Lung (tissue), 12 donors: ENCODE measurements around the gene FRMD4A. TPM values are rescaled to one million over a fixed set of nuclear protein-coding genes. Genes with fewer than 3 reads are reported as not detected.

Experiments used
- ATAC-seq: fragments of 200-7000 bp; cut with Tn5 transposase; one replicate; pipeline ENCODE4 v1.9.1; 2020; ENCODE audit warnings: moderate number of reproducible peaks; ENCODE audit not compliant: insufficient read depth, low FRiP score
- DNase-seq, 3 donors: peaks; one replicate each; pipeline ENCODE4 v3.0.0-alpha.2; 2013 to 2017
- H3K27ac ChIP-seq, 2 donors: one replicate each; pipeline ENCODE4 v1.5.1; 2013; ENCODE audit warnings: mild to moderate bottlenecking in 2 of 2, moderate library complexity in 2 of 2, control low read depth in 1 of 2, inconsistent platforms in 1 of 2, low read depth in 1 of 2, low read length in 1 of 2
- H3K27me3 ChIP-seq, 3 donors: one replicate each; pipeline ENCODE4 v1.5.1; 2013; ENCODE audit warnings: low read length in 2 of 3; ENCODE audit not compliant: control insufficient read depth in 3 of 3, insufficient read depth in 3 of 3
- H3K36me3 ChIP-seq, 4 donors: one replicate each; pipeline ENCODE4 v1.5.1; 2013; ENCODE audit warnings: low read length in 4 of 4, mild to moderate bottlenecking in 1 of 4, moderate library complexity in 1 of 4; ENCODE audit not compliant: control insufficient read depth in 4 of 4, insufficient read depth in 4 of 4
- H3K4me1 ChIP-seq, 5 donors: one replicate each; pipeline ENCODE4 v1.5.1; 2013; ENCODE audit warnings: low read length in 5 of 5, mild to moderate bottlenecking in 2 of 5, moderate library complexity in 1 of 5; ENCODE audit not compliant: control insufficient read depth in 5 of 5, insufficient read depth in 5 of 5
- H3K4me3 ChIP-seq: one replicate; pipeline ENCODE4 v1.5.1; 2013; ENCODE audit warnings: mild to moderate bottlenecking, control low read depth, moderate library complexity
- H3K9ac ChIP-seq, 2 donors: one replicate each; pipeline ENCODE4 v1.5.1; 2013; ENCODE audit warnings: low read length in 2 of 2, control low read depth in 1 of 2; ENCODE audit not compliant: insufficient read depth in 1 of 2
- H3K9me3 ChIP-seq, 4 donors: one replicate each; pipeline ENCODE4 v1.5.1; 2013; ENCODE audit warnings: low read length in 3 of 4, mild to moderate bottlenecking in 1 of 4, moderate library complexity in 1 of 4; ENCODE audit not compliant: control insufficient read depth in 4 of 4, insufficient read depth in 3 of 4
- WGBS, 2 donors: extraction: QIAGEN DNeasy Blood & Tissue Kit; methylation state at CpG; one replicate each; pipeline ENCODE4 v1.1.7; 2013; 5-methylcytosine and 5-hydroxymethylcytosine counted together
- polyA plus RNA-seq, 2 donors: library from polyadenylated mRNA; stranded (reverse); fragments of 200-250 nt; gene quantifications; one replicate each; pipeline ENCODE4 v1.2.1, GENCODE V29; 2013
- total RNA-seq, 2 donors: library from RNA; depleted of rRNA in 1 of 2; stranded (reverse); fragments of >200 nt in 1 of 2; gene quantifications; one replicate each; pipeline ENCODE4 v1.2.1, GENCODE V29; 2014 to 2021
- TF ChIP-seq, protein P1 (sequence below): IDR thresholded peaks from 2 replicates; pipeline ENCODE4 v1.5.1; 2012; ENCODE audit warnings: mild to moderate bottlenecking; ENCODE audit errors: control extremely low read depth, extremely low read depth
- donor health status: control.
- donor health status: control.
- donor health status: Bipolar disorder and iron deficiency.
- donor health status: healthy.
- donor health status: DM: yes; HTN: yes; CAD: no.

The FRMD4A gene
- total and polyA plus RNA-seq, 4 donors, result 12.0 to 64.5 (median 29.3) TPM

DNA sequence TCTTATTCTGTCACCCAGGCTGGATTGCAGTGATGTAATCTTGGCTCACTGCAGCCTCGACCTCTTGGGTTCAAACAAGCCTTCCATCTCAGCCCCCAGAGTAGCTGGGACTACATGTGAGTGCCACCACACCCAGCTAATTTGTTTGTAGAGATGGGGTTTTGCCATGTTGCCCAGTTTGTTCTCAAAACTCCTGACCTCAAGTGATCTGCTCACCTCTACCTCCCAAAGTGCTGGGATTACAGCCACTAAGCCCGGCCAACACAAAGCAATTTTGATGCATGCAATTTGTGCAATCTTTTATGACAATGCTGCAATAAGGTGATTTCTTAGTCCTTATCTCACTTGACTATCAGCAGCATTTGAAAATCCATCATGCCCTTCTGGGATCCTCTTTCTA lies 333.1 kb downstream of the FRMD4A start:
- no peaks in the 10 kb centered on the region for H3K27me3 ChIP-seq

DNA sequence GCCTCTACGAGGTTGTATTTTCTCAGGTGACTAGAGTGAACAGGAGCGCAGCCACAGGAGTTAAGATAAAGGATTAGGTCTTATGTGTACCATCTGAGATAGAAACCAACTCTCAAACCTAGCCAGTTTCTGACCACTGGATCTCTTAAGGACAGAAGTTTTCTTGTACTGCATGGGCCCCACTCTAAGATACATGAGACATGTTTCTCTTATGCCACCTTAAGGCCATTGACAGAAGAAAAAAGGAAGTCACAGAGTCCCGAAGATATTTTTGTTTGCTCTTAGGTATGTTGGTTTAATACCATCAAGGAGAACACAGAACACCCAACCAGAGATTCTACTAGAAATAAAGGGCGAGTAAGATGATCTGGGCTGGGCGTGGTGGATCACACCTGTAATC lies 335.8 kb downstream of the FRMD4A start:
- Histone ChIP-seq H3K27me3 (no peaks in the 10 kb centered on the region), H3K36me3 (no peaks in the 10 kb centered on the region), H3K9ac (no peak overlapping the region), H3K4me3 (no peak overlapping the region), H3K27ac (no peak overlapping the region), H3K9me3 (peaks cover 0 to 3% (median 0%) of the 10 kb centered on the region in 4 donors), H3K4me1 (peaks cover 0 to 43% (median 17%) of the 10 kb centered on the region in 5 donors)
- WGBS, 2 donors, result 60 to 82% methylated on average over 5 of the region's 5 CpGs
- ATAC-seq (no peak), DNase-seq (no peak)
- TF ChIP-seq, protein P1, sequence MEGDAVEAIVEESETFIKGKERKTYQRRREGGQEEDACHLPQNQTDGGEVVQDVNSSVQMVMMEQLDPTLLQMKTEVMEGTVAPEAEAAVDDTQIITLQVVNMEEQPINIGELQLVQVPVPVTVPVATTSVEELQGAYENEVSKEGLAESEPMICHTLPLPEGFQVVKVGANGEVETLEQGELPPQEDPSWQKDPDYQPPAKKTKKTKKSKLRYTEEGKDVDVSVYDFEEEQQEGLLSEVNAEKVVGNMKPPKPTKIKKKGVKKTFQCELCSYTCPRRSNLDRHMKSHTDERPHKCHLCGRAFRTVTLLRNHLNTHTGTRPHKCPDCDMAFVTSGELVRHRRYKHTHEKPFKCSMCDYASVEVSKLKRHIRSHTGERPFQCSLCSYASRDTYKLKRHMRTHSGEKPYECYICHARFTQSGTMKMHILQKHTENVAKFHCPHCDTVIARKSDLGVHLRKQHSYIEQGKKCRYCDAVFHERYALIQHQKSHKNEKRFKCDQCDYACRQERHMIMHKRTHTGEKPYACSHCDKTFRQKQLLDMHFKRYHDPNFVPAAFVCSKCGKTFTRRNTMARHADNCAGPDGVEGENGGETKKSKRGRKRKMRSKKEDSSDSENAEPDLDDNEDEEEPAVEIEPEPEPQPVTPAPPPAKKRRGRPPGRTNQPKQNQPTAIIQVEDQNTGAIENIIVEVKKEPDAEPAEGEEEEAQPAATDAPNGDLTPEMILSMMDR, result no peak

More for the DNA sequence above, 333.1 kb downstream of the FRMD4A start:
- Histone ChIP-seq H3K9ac (no peak overlapping the region), H3K4me1 (peaks cover 0 to 15% (median 6%) of the 10 kb centered on the region in 5 donors), H3K4me3 (no peak overlapping the region), H3K9me3 (peaks cover 0 to 3% (median 0%) of the 10 kb centered on the region in 4 donors), H3K27ac (no peak overlapping the region), H3K36me3 (no peaks in the 10 kb centered on the region)
- WGBS, 2 donors, result 75 to 76% methylated on average over 2 of the region's 2 CpGs
- ATAC-seq (no peak), DNase-seq (no peak)
- TF ChIP-seq, protein P1, result no peak

DNA sequence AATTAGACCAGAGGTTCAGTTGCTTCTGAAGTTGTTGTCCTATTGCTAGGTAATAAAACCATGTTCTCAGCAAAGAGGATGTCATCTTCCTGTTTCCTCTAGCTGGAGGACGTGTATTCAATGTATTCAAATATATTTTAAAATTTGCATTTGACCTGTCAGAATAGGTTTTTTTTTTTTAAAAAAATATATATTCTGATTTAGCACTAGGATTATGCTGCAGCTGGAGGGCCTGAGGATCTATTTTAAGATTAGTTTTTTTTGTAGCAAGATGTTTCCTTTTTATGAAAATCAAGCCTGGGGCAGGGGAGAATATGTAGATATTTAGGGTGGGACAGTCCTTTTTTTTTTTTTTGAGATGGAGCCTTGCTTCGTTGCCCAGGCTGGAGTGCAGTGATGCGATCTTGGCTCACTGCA lies 337.0 kb downstream of the FRMD4A start:
- TF ChIP-seq, protein P1, result no peak
- Histone ChIP-seq H3K4me3 (no peak overlapping the region), H3K27me3 (no peaks in the 10 kb centered on the region), H3K36me3 (no peaks in the 10 kb centered on the region), H3K9ac (no peak overlapping the region), H3K4me1 (peaks cover 0 to 47% (median 18%) of the 10 kb centered on the region in 5 donors), H3K27ac (no peak overlapping the region), H3K9me3 (no peaks in the 10 kb centered on the region)
- 59 to 61% methylated on average over 3 of the region's 3 CpGs for WGBS, 2 donors
- no peak for ATAC-seq
- no peak for DNase-seq

DNA sequence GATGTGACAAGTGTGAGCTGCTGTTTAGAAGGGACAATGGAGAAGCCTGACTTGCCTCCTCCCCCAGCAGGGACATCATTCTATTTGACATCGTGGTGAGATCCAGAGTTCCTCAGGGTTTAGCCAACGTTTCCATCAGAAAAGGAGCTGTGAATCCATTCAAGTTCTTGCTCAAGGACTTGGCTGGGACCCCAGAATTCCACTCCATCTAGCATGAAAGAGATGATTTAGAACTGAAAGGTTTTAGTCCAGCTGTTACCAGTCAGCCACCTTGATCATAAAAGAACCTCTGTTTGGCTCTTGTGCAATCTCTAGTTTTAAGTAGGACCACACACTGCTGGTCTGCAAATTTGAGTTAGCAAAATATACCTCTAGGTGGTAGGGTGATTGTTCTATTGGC lies 337.6 kb downstream of the FRMD4A start:
- H3K4me3 ChIP-seq, result no peak overlapping the region
- ATAC-seq (no peak), DNase-seq (peak; percentile 84 to 98 (median 94))
- no peak overlapping the region for H3K9ac ChIP-seq
- H3K27ac ChIP-seq, result no peak overlapping the region
- TF ChIP-seq, protein P1, result no peak
- H3K9me3 ChIP-seq, result no peaks in the 10 kb centered on the region
- peaks cover 0 to 44% (median 18%) of the 10 kb centered on the region in 5 donors for H3K4me1 ChIP-seq
- H3K36me3 ChIP-seq, result no peaks in the 10 kb centered on the region
- WGBS, 2 donors, result 39 to 68% methylated on average over 2 of the region's 2 CpGs
- no peaks in the 10 kb centered on the region for H3K27me3 ChIP-seq
